H54 (cell line): ENCODE results near the gene KRTAP12-3.

Experiments
- DNase-seq: peaks from one replicate; pipeline ENCODE4 v3.0.0; 2011; ENCODE audit warnings: low spot score, mixed read lengths; ENCODE audit not compliant: insufficient read length
- FAIRE-seq: peaks from 3 replicates; lab custom pipeline; 2011; peaks lifted over from hg19 to GRCh38; lab: Jason Lieb, UNC
- POLR2A ChIP-seq: IDR thresholded peaks from 2 replicates; pipeline ENCODE4 v1.6.1; 2011; ENCODE audit warnings: low read depth, mild to moderate bottlenecking, low read length

KRTAP12-3 gene

DNA sequence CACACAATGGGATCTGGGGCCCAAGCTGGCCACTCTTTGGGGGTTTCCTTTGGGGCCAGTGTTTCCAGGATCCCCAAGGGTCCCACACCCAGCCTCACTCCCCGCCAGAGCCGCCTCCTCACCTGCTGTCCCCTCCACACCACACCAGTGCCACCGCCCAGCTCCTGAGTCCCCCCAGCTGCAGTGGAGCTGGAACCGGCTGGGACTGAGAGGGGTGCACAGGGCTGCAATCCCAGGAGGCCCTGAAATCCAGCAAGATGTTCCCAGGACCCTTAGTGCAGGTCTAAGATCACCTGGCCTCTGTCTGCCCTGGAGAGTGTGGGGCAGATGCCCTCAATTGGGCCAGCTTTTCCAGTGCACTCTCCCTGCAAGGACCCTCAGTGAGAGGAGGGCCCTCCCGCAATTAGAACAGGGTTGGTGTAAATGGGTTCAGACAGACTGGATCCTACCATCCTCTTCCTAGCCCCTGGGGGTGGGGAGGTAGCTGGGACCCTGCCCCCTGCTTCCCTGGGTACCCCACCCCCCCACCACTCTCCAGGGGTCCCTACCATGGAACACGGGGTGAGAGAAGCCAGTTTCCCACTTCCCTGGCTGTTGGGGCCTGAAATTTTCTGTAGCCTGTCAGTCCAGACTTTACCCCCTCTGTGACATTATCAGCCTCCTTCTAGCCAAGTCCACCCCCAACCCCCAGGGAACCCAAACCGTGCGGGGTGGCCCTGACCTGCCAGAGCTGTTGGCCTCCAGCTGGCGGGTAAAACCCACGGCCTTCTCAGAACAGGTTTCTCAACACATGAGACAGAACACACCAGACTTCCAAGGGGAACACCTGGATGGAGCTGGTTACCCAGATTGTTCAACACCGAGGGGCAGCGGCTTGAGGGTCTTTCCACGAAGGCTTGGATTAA, 46.3 kb downstream of the KRTAP12-3 start:
- FAIRE-seq (no peak), DNase-seq (no peak)
- TF ChIP-seq POLR2A: no peak

- FAIRE-seq (no peak), DNase-seq (no peak)
- TF ChIP-seq POLR2A: no peak
These were observed 46.9 kb downstream of the KRTAP12-3 start for GRCh38 chr21:44704636-44705001.

DNA sequence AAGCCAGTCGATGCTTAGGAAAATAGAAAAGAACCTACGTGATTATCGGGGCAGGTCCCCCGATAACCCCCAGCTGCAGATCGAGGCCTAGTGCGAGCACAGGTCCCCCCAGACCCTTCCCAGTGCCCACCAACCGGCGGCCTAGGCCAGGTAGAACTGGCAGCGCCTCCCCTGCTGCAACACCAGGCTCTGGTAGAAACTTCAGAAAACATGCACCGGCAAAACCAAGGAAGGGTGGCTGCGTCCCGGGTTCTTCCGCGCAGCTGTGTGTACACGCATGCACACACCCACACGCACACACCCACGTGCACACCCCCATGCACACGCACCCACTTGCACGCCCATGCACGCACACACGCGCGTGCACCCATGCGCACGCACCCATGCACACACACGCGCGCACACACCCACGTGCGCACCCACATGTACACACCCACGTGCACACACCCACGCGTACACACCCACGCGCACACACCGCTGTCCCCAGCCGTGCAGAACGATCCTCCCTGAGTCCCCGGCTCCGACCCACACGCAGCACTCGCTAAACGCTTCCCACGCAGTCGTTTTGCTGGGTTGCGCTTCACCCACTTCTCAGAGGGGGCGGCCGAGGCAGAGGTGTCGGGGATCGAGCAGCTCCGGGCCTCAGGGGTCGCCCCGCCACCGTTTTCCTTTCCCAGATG, 48.4 kb downstream of the KRTAP12-3 start:
- no peak for FAIRE-seq
- DNase-seq: no peak
- no peak for TF ChIP-seq POLR2A

DNA sequence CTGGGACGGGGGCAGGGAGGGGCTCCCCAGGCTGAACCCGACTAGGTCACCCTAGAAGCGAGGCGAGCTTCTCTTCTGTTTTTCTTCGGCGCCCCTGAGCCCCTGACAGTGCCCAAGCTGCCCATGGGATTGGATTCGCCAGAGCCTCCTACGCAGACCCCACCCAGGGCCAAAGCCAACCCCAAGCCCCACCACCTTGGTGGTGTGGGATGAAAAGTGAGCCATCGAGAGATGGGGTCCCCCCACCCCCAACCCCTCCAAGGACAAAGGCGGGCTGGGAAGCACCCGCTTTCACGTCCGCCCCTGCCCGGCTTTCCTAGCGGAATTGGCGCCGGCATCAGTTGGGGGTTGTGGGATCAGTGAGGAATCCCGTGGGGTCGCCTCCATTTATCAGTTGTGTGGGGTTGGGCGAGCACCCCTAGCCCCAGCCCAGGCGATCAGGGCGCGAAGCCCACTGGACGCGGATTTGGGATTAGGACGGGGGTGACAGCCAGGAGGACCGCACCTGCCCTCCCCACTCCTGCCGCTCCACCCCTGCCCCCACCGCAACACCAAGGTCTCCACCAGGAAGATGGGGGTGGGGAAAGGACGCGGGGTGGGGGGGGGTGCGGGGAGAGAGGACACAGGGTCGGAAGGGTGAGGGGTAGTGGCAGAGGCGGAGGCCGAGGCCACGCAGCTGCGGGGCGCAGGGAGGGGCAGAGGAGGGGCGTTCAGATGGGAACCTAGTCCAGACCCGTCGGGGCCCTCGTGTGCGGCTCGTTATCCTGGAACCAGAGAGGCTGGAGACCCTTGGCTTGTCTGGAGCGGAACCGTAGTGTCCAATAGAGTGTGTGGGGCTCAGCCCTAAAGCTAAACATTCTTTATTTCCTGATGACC, 49.2 kb downstream of the KRTAP12-3 start:
- no peak for DNase-seq
- TF ChIP-seq POLR2A: no peak
- no peak for FAIRE-seq
